ENCODE data around the gene CASP12.

Gene CASP12

DNA sequence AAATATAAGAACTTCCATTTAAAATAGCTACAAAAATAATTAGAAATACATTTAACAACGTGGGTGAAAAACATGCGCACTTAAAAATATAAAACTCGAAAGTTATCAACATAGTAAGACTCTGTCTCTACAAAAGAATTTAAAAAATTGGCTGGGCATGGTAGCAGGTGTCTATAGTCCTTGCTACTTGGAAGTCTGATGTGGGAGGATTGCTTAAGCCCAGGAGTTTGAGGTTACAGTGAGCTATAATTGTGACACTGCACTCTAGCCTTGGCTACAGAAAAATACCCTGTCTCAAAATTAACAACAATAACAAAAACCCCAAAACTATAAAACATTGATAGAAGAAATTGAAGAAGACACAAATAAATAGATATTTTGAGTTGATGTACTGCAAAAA is 13.8 kb upstream of the CASP12 start:
- DNase-seq (ENCODE audit: low read depth in 1 of 2, low spot score in 1 of 2) = no peak
- in situ Hi-C loops (cut with HindIII; ENCODE audit: low pct_unique_long_range_greater_than_20kb, low sequenced_read_pairs) = no loop called here
- no peak for TF ChIP-seq JUND (IDR thresholded peaks at IDR 0.05; ENCODE audit: low read depth)

DNA sequence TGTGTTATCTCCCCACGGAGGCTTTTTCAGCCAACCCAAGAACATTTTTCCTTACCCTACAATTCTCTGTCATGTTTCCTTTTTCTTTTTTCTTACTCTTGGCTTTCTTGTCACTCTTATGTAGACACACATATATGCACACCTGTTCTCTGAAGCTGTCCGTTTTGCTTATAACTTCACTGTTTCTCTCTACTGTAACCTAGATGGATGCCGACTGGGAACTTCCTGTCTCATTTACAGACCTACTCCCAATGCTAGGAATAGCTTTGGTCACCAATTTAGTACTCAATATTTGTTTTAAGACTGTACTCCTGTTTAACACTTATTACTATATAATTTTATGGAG is 9.9 kb upstream of the CASP12 start:
- DNase-seq (ENCODE audit: low read depth in 1 of 2, low spot score in 1 of 2) = no peak
- in situ Hi-C loops (cut with HindIII; ENCODE audit: low pct_unique_long_range_greater_than_20kb, low sequenced_read_pairs) = no loop called here
- no peak for TF ChIP-seq JUND (IDR thresholded peaks at IDR 0.05; ENCODE audit: low read depth)

DNA sequence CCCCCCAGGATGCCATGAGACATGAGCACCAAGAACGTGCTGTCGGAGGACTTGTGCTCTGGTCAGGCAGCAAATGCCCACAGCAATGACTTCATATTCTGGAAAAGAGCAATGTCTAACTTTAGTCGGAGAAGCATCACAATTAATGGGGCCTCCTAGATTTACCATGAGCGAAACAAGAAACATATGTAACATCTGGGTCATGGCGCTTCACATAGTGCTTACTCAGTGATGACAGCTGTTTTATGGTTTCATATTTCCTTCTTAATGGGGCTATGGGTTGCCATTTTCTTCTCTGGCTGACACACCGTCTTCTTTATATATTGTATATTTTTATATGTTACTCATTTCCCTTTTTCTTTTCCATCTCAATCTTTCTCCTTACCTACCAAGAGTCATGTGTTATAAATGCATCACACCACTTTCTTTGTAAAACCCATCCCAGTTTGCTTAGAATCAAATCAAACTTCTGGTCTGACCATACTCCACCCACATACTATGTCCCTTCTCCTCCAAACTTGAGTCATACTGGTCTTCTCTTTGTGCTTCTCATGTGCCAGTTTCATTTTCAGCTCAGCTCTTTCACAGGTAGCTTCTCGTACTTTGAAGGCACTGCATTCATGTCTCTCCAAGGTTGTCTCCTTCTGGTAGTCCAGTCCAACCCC is 9.4 kb upstream of the CASP12 start:
- in situ Hi-C loops (cut with HindIII; ENCODE audit: low pct_unique_long_range_greater_than_20kb, low sequenced_read_pairs) = no loop called here
- DNase-seq (ENCODE audit: low read depth in 1 of 2, low spot score in 1 of 2) = no peak

DNA sequence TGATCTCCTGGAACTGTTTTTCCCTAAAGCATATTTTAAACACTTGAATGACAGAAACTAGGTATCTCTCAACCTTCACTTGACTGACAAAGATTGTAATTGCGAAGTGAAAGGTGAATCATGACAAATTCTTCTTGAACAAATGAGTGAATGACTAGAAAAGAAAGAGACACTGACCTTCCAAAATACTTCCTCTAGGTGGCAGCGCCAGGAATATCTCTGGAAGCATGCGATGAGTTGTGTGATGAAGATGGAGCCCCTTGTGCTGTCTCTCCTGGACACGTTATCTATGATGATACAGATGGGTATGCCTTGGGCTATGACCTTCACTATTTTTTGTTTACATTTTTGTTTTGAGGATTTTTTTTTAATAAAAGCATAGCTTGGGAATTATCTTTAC is 7.0 kb upstream of the CASP12 start:
- no peak for TF ChIP-seq JUND (IDR thresholded peaks at IDR 0.05; ENCODE audit: low read depth)
- DNase-seq (ENCODE audit: low read depth in 1 of 2, low spot score in 1 of 2) = peak in 1 of 2 experiments; percentile 31
- in situ Hi-C loops (cut with HindIII; ENCODE audit: low pct_unique_long_range_greater_than_20kb, low sequenced_read_pairs) = no loop called here

More for the DNA sequence above, 9.4 kb upstream of the CASP12 start:
- no peak for TF ChIP-seq JUND (IDR thresholded peaks at IDR 0.05; ENCODE audit: low read depth)

DNA sequence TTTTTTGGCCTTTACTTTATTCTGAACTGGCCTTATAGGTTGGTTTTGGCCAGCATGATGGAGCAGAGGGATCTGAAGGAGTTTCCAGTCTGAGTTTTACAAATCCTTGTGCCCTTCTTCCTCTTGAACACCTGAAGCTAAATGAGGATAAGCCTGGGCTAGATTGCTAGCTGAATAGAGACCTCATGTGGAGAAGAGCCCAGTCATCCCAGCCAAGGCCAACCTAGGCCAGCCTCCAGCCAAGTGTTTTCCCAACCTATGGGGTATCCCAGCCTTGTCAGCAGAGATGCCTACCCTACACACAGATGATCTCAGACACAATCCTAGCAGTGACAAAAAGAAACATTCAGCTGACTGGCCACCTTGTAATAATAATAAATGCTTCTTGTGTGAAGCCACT is 966 bp upstream of the CASP12 start:
- in situ Hi-C loops (cut with HindIII; ENCODE audit: low pct_unique_long_range_greater_than_20kb, low sequenced_read_pairs) = no loop called here
- no peak for TF ChIP-seq JUND (IDR thresholded peaks at IDR 0.05; ENCODE audit: low read depth)
- DNase-seq (ENCODE audit: low read depth in 1 of 2, low spot score in 1 of 2) = no peak

DNA sequence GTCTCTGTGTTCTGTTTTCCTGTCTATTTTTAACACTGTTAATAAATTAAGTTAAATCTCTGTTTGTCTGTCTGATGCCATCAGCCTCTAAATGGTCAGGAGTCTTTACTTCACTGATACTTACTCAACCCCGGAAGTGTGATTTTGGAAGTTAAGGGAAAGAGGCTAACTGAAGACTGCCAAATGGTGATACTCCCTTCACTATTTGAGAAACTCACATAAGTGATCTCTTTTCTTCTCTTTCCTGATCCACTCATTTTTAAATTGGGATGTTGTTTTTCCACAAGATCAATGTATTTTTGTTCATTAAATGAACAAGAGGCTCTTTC is 389 bp upstream of the CASP12 start:
- in situ Hi-C loops (cut with HindIII; ENCODE audit: low pct_unique_long_range_greater_than_20kb, low sequenced_read_pairs) = no loop called here
- no peak for DNase-seq (ENCODE audit: low read depth in 1 of 2, low spot score in 1 of 2)
- TF ChIP-seq JUND (IDR thresholded peaks at IDR 0.05; ENCODE audit: low read depth) = no peak

DNA sequence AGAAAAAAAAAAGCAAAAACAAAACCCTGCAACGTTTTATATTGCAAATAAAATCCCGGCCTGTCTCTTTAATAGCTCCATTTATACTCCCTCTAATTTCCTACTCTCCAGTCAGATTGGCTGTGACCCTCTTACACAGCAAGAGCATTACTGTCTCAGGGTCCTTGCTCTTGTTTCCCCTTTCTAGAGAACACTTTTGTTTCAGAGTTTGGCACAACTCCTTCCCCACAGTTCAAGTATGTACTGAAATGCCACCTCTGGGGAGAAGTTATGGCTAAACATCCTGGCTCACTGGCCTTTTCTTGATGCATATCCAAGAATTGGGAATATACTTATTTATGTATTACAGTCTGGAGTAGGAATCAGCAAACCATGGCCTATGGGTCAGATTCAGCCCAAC is 2.6 kb downstream of the CASP12 start:
- in situ Hi-C loops (cut with HindIII; ENCODE audit: low pct_unique_long_range_greater_than_20kb, low sequenced_read_pairs) = no loop called here
- TF ChIP-seq JUND (IDR thresholded peaks at IDR 0.05; ENCODE audit: low read depth) = no peak
- no peak for DNase-seq (ENCODE audit: low read depth in 1 of 2, low spot score in 1 of 2)

DNA sequence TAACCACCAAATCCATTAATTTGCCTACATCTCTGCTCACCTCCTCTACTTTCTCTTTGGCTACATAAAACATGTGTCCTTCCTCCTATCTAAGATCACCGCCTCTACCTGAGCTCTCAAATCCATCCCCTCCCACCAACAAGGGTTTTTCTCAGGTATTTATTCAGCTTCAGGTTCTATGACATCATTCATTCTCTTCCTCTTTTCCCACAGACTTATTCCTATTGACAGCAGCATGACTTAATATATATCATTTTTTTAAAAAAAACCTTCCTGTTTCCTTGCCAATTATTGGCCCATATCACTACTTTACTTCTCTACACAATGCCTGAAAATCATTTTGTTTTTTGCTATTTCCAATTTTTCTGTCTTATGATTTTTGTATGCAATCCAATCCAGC is 4.4 kb downstream of the CASP12 start:
- DNase-seq (ENCODE audit: low read depth in 1 of 2, low spot score in 1 of 2) = no peak
- TF ChIP-seq JUND (IDR thresholded peaks at IDR 0.05; ENCODE audit: low read depth) = no peak
- in situ Hi-C loops (cut with HindIII; ENCODE audit: low pct_unique_long_range_greater_than_20kb, low sequenced_read_pairs) = no loop called here

DNA sequence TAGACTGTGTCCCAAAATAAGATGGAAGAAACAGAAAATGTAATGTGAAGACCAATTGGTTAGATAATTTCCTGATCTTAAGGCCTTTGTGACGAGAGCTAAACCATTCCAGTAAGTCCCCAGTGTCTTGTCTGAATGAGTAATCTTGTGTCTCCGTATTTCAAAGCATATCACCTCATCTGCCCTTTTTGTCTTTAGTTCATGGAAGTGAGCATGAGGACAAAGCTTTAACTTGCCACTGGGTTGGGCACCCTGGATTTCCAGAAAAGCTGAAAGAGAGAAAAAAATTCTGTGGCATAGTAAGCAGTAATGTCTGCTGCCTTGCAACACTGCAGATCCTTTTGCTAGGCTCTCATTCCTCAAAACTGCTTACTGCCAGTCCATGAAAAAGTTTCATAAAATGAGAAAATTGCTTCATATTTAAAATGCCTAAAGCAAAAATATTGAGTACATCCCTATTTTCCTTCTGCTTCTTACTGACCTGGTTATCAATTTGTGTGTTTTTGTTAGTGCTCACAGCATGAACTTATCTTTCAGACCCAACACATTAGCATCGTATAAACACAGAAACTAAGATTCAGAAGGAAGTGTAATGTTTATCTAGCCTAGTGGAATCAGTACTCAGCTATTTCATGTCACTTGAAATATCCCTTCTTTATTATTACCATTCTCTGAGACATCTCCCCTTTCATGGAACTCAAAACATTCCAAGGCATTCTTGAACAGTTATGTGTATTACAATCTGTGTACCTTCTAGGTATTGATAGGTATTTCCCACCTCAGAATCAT is 5.3 kb downstream of the CASP12 start:
- in situ Hi-C loops (cut with HindIII; ENCODE audit: low pct_unique_long_range_greater_than_20kb, low sequenced_read_pairs) = no loop called here
- TF ChIP-seq JUND (IDR thresholded peaks at IDR 0.05; ENCODE audit: low read depth) = no peak
- no peak for DNase-seq (ENCODE audit: low read depth in 1 of 2, low spot score in 1 of 2)

DNA sequence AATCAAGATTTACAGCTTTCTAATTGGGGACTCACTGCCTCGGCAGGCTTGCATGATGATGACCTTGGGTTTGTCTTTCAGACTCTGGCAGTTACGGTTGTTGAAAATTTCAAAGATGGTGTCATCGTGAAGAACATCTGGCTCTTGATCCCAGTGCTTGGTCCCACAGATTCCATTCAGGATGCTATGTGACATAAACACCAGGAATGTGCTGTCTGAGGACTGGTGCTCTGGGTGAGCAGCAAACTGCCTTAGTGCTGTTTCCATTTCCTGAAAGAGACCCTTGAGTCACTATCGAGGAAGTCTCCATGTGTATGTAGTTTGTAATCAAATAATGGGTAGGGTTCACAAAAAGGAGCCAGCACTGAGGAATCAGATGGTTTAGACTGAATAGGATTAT is 7.1 kb downstream of the CASP12 start:
- no peak for TF ChIP-seq JUND (IDR thresholded peaks at IDR 0.05; ENCODE audit: low read depth)
- no peak for DNase-seq (ENCODE audit: low read depth in 1 of 2, low spot score in 1 of 2)
- in situ Hi-C loops (cut with HindIII; ENCODE audit: low pct_unique_long_range_greater_than_20kb, low sequenced_read_pairs) = no loop called here

DNA sequence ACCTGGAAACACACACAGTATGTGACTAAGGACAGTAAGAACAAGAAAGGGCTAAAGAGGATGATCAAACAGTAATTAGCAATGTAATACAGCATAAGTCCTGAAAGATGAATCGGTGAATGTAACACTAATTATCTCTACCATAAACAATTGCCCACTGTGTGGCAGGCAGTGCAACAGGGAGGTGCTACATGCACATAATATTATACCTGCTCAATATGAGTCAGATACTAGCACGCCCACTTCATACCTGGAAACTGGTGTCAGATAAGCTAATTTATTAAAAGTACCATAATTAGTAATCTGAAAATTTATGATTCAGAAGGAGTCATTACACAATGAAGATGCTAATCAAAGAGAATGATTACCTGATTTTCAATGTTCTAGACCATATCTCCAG is 14.9 kb downstream of the CASP12 start:
- TF ChIP-seq JUND (IDR thresholded peaks at IDR 0.05; ENCODE audit: low read depth) = no peak
- DNase-seq (ENCODE audit: low read depth in 1 of 2, low spot score in 1 of 2) = no peak
- in situ Hi-C loops (cut with HindIII; ENCODE audit: low pct_unique_long_range_greater_than_20kb, low sequenced_read_pairs) = no loop called here

DNA sequence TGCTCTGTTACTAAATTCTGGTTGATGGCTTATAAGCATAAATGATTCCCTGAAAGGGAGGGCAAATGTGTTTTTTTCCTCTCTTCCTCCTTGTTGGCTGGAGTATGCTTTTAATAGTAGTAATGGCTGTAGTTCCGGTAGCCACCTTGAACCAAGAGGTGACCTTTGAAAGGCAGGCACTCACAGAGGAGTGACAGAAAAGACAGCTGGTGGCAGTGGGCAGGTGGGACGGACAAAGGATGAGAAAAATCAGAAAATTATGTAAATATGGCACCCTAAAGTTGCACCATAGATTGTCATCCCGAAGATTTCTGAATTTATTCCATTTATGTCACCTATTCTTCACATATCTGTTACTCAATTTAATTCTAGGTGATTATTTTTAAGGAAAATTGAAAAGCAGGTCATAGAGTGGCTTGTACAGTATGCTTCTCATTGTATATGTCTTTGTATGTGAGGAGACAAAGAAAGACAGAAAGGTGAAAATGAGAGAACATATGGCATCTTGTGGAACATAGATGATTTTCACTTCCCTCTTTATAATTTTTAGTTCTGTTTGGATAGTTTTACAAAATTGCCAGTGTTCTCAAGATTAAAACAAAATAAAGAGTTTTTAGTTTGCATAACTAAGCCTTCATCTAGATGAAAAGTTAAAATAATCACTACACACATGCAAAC is 17.0 kb downstream of the CASP12 start:
- DNase-seq (ENCODE audit: low read depth in 1 of 2, low spot score in 1 of 2) = no peak
- TF ChIP-seq JUND (IDR thresholded peaks at IDR 0.05; ENCODE audit: low read depth) = no peak
- in situ Hi-C loops (cut with HindIII; ENCODE audit: low pct_unique_long_range_greater_than_20kb, low sequenced_read_pairs) = no loop called here

DNA sequence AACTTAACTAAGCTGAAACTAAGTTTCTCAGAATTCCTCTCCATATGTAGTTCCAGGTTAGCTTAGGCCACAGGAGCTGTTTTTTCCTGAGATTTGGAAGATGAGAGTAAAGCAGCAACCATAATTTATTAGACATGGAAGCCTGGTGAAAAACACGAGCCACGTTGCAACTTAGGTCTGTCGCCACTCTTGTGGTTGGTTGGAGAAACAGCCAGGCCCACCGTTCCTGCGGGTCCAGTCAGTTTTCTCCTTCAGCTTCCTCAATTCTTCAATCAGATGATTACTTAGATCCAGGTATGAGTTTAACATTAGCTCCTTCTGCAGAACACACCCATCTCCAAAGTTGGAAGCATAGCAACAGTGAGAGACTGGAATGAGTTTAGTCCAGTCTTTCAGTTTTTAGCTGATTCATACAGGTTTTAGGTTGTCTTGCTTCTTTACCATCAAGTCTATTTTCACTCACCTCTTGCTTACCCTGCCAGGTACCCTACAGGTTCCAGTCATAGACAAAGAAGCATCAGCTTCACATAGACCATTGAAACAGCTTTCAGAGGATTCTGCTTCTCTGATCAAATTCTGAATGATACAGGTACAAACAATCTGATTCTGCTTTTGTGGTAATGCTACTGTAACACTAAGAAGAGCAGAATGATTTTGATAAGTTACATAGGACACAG is 18.6 kb downstream of the CASP12 start:
- no peak for DNase-seq (ENCODE audit: low read depth in 1 of 2, low spot score in 1 of 2)
- no peak for TF ChIP-seq JUND (IDR thresholded peaks at IDR 0.05; ENCODE audit: low read depth)
- in situ Hi-C loops (cut with HindIII; ENCODE audit: low pct_unique_long_range_greater_than_20kb, low sequenced_read_pairs) = no loop called here
